GM21390 (cell line): Measurements from ENCODE around the gene RNF212B.

Experiments used
- ATAC-seq: cut with Tn5 transposase; IDR thresholded peaks from one replicate; pipeline ENCODE4 v1.9.1; 2021; ENCODE audit not compliant: unreplicated experiment

Gene RNF212B

GRCh38 chr14:23294734-23295561 is 57.2 kb downstream of the RNF212B start:
- ATAC-seq, result peak; percentile 46

- no peak for ATAC-seq
Measured at GRCh38 chr14:23296012-23296777, 58.5 kb downstream of the RNF212B start.

- ATAC-seq, result no peak
Measured at GRCh38 chr14:23297096-23297495, 59.4 kb downstream of the RNF212B start.

- ATAC-seq, result no peak
Measured at GRCh38 chr14:23297611-23298277, 60.0 kb downstream of the RNF212B start.

GRCh38 chr14:23299211-23299957 is 61.6 kb downstream of the RNF212B start:
- ATAC-seq, result no peak

- no peak for ATAC-seq
Measured at GRCh38 chr14:23299986-23300686, 62.4 kb downstream of the RNF212B start.

- no peak for ATAC-seq
Measured at GRCh38 chr14:23300687-23301223, 63.0 kb downstream of the RNF212B start.

GRCh38 chr14:23301288-23301968 is 63.7 kb downstream of the RNF212B start:
- ATAC-seq, result peak; percentile 75

- ATAC-seq, result peak; percentile 12
Measured at GRCh38 chr14:23301969-23302289, 64.2 kb downstream of the RNF212B start.

GRCh38 chr14:23302290-23303225 is 64.8 kb downstream of the RNF212B start, which contains the start of gene PPP1R3E:
PPP1R3E (minus strand) TSS chr14:23302859; CDS start chr14:23302576, 283 bp downstream.
- ATAC-seq, result peak; percentile 36

GRCh38 chr14:23306412-23307145 is 68.8 kb downstream of the RNF212B start, which contains the start of gene BCL2L2:
BCL2L2 (plus strand) TSS chr14:23306833; CDS start chr14:23307768, 935 bp downstream.
- ATAC-seq, result no peak

- ATAC-seq, result no peak
Measured at GRCh38 chr14:23307146-23307530, 69.4 kb downstream of the RNF212B start.

- no peak for ATAC-seq
Measured at GRCh38 chr14:23307687-23308644, 70.2 kb downstream of the RNF212B start.

- ATAC-seq, result no peak
Measured at GRCh38 chr14:23308721-23309445, 71.1 kb downstream of the RNF212B start.

- no peak for ATAC-seq
Measured at GRCh38 chr14:23310546-23310945, 72.8 kb downstream of the RNF212B start.

GRCh38 chr14:23316300-23316699 is 78.6 kb downstream of the RNF212B start:
- no peak for ATAC-seq
